ENCODE results near the gene LRRC3.

The LRRC3 gene

GRCh38 chr21:44511219-44511937, 56.1 kb downstream of the LRRC3 start:
- no peak for DNase-seq (ENCODE audit: low spot score)

Measured in CD4-positive, alpha-beta T cell treated with Interleukin-6 at 100 ng/mL for 8 hours (primary cell).